ENCODE data around the gene OR4L1. TPM values are rescaled to one million over a fixed set of nuclear protein-coding genes. Genes with fewer than 3 reads are reported as not detected.

OR4L1 gene
- not detected for total RNA-seq

DNA sequence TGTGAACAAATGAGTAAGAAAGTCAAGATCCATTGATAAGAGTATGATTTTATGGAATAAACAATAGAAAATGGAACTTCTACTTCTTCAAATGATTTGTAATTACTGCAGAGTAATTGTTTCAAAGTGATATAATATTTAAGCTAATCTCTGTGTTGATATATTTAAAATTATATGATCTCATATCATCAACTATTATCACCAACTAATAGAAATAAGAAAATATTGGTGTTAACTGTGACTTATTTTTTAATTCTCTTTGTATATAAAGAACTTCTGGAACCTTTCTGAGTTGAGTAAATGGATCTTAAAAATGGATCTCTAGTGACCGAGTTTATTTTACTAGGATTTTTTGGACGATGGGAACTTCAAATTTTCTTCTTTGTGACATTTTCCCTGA, at the start of gene OR4L1:
Gene OR4L1 (plus strand): TSS at position 301 of the 400 bp plus-strand sequence. CDS start 0 bp downstream, at position 301.
- TF ChIP-seq, protein P1, sequence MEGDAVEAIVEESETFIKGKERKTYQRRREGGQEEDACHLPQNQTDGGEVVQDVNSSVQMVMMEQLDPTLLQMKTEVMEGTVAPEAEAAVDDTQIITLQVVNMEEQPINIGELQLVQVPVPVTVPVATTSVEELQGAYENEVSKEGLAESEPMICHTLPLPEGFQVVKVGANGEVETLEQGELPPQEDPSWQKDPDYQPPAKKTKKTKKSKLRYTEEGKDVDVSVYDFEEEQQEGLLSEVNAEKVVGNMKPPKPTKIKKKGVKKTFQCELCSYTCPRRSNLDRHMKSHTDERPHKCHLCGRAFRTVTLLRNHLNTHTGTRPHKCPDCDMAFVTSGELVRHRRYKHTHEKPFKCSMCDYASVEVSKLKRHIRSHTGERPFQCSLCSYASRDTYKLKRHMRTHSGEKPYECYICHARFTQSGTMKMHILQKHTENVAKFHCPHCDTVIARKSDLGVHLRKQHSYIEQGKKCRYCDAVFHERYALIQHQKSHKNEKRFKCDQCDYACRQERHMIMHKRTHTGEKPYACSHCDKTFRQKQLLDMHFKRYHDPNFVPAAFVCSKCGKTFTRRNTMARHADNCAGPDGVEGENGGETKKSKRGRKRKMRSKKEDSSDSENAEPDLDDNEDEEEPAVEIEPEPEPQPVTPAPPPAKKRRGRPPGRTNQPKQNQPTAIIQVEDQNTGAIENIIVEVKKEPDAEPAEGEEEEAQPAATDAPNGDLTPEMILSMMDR (IDR thresholded peaks at IDR 0.05; ENCODE audit: low read depth): no peak

- TF ChIP-seq, protein P1 (IDR thresholded peaks at IDR 0.05; ENCODE audit: low read depth): no peak
Measured at GRCh38 chr14:20019257-20019865, 40.5 kb upstream of the OR4L1 start, which contains the start of gene OR4K14. OR4K14 (minus strand) TSS chr14:20019307; CDS start chr14:20015193, 4,114 bp downstream.

GRCh38 chr14:20031058-20031457, 28.8 kb upstream of the OR4L1 start:
- TF ChIP-seq, protein P1 (IDR thresholded peaks at IDR 0.05; ENCODE audit: low read depth): no peak

- TF ChIP-seq, protein P1 (IDR thresholded peaks at IDR 0.05; ENCODE audit: low read depth): no peak
Measured at GRCh38 chr14:20035449-20035848, 24.4 kb upstream of the OR4L1 start.

GRCh38 chr14:20035938-20036337, 23.9 kb upstream of the OR4L1 start, which contains the start of gene OR4K13:
OR4K13 (minus strand) TSS chr14:20036038; CDS start chr14:20034758, 1,280 bp downstream.
- TF ChIP-seq, protein P1 (IDR thresholded peaks at IDR 0.05; ENCODE audit: low read depth): no peak

DNA sequence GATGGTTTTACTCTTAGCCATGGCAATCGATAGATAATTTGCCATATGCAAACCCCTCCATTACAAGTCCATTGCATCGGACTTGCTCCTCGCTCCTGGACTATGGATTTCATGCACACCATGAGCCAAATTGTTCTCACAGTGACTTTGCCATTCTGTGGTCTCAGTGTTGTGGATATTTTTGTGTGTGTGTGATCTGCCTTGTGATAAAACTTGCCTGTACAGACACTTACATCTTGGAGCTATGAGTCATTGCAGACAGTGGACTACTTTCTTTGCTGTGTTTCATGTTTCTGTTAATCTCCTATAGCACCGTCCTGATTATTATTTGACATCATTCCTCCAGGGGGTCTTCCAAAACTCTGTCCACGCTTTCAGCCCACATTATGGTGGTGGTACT, 15.6 kb upstream of the OR4L1 start:
- TF ChIP-seq, protein P1 (IDR thresholded peaks at IDR 0.05; ENCODE audit: low read depth): no peak

GRCh38 chr14:20048202-20048601, 11.6 kb upstream of the OR4L1 start:
- TF ChIP-seq, protein P1 (IDR thresholded peaks at IDR 0.05; ENCODE audit: low read depth): no peak
